ENCODE data around the gene PLOD3. TPM values are rescaled to one million over a fixed set of nuclear protein-coding genes. Genes with fewer than 3 reads are reported as not detected.

The PLOD3 gene
- total RNA-seq, 1 donor from 2014 or later = 41.5 TPM

GRCh38 chr7:101241015-101241363, 23.6 kb upstream of the PLOD3 start:
- Histone ChIP-seq H3K4me3 (no peak overlapping the region), H3K27ac (peak overlapping the region; percentile 84), H3K9me3 (no peaks in the 10 kb centered on the region), H3K27me3 (no peaks in the 10 kb centered on the region), H3K36me3 (peaks cover 0 to 17% of the 10 kb centered on the region in 2 donors), H3K4me1 (peaks cover 76% of the 10 kb centered on the region)
- intact Hi-C loops (cut with DNase I) = no loop called here
- TF ChIP-seq POLR2AphosphoS5 (IDR thresholded peaks at IDR 0.05; ENCODE audit: insufficient read depth in 1 of 2, low read depth in 1 of 2) = no peak
- TF ChIP-seq POLR2A (IDR thresholded peaks at IDR 0.05) = no peak
- no peak for TF ChIP-seq CTCF (IDR thresholded peaks at IDR 0.05)
- no peak for DNase-seq (ENCODE audit: extremely low spot score in 2 of 2)

- Histone ChIP-seq H3K4me1 (peaks cover 70% of the 10 kb centered on the region), H3K36me3 (peaks cover 0 to 17% of the 10 kb centered on the region in 2 donors)
- no peak for TF ChIP-seq POLR2A (IDR thresholded peaks at IDR 0.05)
- TF ChIP-seq POLR2AphosphoS5 (IDR thresholded peaks at IDR 0.05; ENCODE audit: insufficient read depth in 1 of 2, low read depth in 1 of 2) = no peak
- no peak for TF ChIP-seq CTCF (IDR thresholded peaks at IDR 0.05)
These were observed 23.0 kb upstream of the PLOD3 start for GRCh38 chr7:101240226-101241014.

GRCh38 chr7:101239951-101240220, 22.5 kb upstream of the PLOD3 start:
- no peak for DNase-seq (ENCODE audit: extremely low spot score in 2 of 2)
- peaks cover 0 to 17% of the 10 kb centered on the region in 2 donors for H3K36me3 ChIP-seq
- TF ChIP-seq POLR2AphosphoS5 (IDR thresholded peaks at IDR 0.05; ENCODE audit: insufficient read depth in 1 of 2, low read depth in 1 of 2) (no peak), CTCF (IDR thresholded peaks at IDR 0.05) (no peak)
- no peak overlapping the region for H3K4me3 ChIP-seq
- intact Hi-C loops (cut with DNase I) = no loop called here
- H3K9me3 ChIP-seq = no peaks in the 10 kb centered on the region
- no peaks in the 10 kb centered on the region for H3K27me3 ChIP-seq
- H3K4me1 ChIP-seq = peaks cover 67% of the 10 kb centered on the region
- peak overlapping the region; percentile 84 for H3K27ac ChIP-seq

More at GRCh38 chr7:101240226-101241014, 23.0 kb upstream of the PLOD3 start:
- Histone ChIP-seq H3K27ac (peak overlapping the region; percentile 84), H3K9me3 (no peaks in the 10 kb centered on the region), H3K4me3 (no peak overlapping the region), H3K27me3 (no peaks in the 10 kb centered on the region)
- no peak for DNase-seq (ENCODE audit: extremely low spot score in 2 of 2)
- intact Hi-C loops (cut with DNase I) = no loop called here

- no peaks in the 10 kb centered on the region for H3K9me3 ChIP-seq
- H3K27me3 ChIP-seq = no peaks in the 10 kb centered on the region
- H3K4me3 ChIP-seq = no peak overlapping the region
- peak; percentile 17 to 32 for TF ChIP-seq POLR2AphosphoS5 (IDR thresholded peaks at IDR 0.05; ENCODE audit: insufficient read depth in 1 of 2, low read depth in 1 of 2)
- TF ChIP-seq CTCF (IDR thresholded peaks at IDR 0.05) = no peak
- no peak for TF ChIP-seq POLR2A (IDR thresholded peaks at IDR 0.05)
- peak overlapping the region; percentile 84 for H3K27ac ChIP-seq
- H3K36me3 ChIP-seq = peaks cover 0 to 17% of the 10 kb centered on the region in 2 donors
- intact Hi-C loops (cut with DNase I) = no loop called here
- DNase-seq (ENCODE audit: extremely low spot score in 2 of 2) = no peak
- peaks cover 67% of the 10 kb centered on the region for H3K4me1 ChIP-seq
These were observed 22.0 kb upstream of the PLOD3 start for GRCh38 chr7:101239191-101239950.

All from vagina (tissue), 2 donors.